ENCODE measurements around the gene PLXNB1. TPM values are rescaled to one million over a fixed set of nuclear protein-coding genes. Genes with fewer than 3 reads are reported as not detected.
A peak's percentile ranks its signal among the peaks of the same experiment; 100 is the strongest.
"Not testable (repeated sequence)": the region's sequence is repeated elsewhere in the genome, so short reads cannot be mapped to it uniquely, and the experiment has no call there.

Gene PLXNB1
- total RNA-seq, 4 donors from 2014 or later, result 150 to 455 (median 312) TPM

- Histone ChIP-seq H3K9me3 (no peaks in the 10 kb centered on the region), H3K4me3 (no peak overlapping the region), H3K36me3 (no peaks in the 10 kb centered on the region), H3K4me1 (peaks cover 0 to 14% (median 8%) of the 10 kb centered on the region in 4 donors), H3K27me3 (no peaks in the 10 kb centered on the region), H3K27ac (peak overlapping the region in 1 of 4 donors; percentile 77)
- no peak for DNase-seq
- TF ChIP-seq CTCF (IDR thresholded peaks at IDR 0.05) (no peak), POLR2A (IDR thresholded peaks at IDR 0.05) (no peak)
Observed at GRCh38 chr3:48476426-48477053, 46.7 kb upstream of the PLXNB1 start.

- Histone ChIP-seq H3K27me3 (no peaks in the 10 kb centered on the region), H3K4me1 (peaks cover 0 to 22% (median 17%) of the 10 kb centered on the region in 4 donors), H3K4me3 (no peak overlapping the region), H3K27ac (no peak overlapping the region), H3K9me3 (no peaks in the 10 kb centered on the region), H3K36me3 (no peaks in the 10 kb centered on the region)
- TF ChIP-seq POLR2A (IDR thresholded peaks at IDR 0.05), result no peak
- no peak for TF ChIP-seq CTCF (IDR thresholded peaks at IDR 0.05)
- DNase-seq, result no peak
Observed at GRCh38 chr3:48475188-48475587, 45.3 kb upstream of the PLXNB1 start.

- Histone ChIP-seq H3K9me3 (no peaks in the 10 kb centered on the region), H3K27ac (no peak overlapping the region), H3K36me3 (no peaks in the 10 kb centered on the region), H3K4me1 (peaks cover 0 to 28% (median 22%) of the 10 kb centered on the region in 4 donors), H3K27me3 (no peaks in the 10 kb centered on the region), H3K4me3 (no peak overlapping the region)
- TF ChIP-seq CTCF (IDR thresholded peaks at IDR 0.05) (no peak), POLR2A (IDR thresholded peaks at IDR 0.05) (no peak)
- no peak for DNase-seq
Observed at GRCh38 chr3:48474619-48475018, 44.7 kb upstream of the PLXNB1 start.

GRCh38 chr3:48474031-48474430 is 44.1 kb upstream of the PLXNB1 start:
- not testable (repeated sequence) for H3K36me3 ChIP-seq, H3K27me3 ChIP-seq, H3K4me3 ChIP-seq, H3K9me3 ChIP-seq, DNase-seq
- peaks cover 0 to 34% (median 25%) of the 10 kb centered on the region in 4 donors for H3K4me1 ChIP-seq
- peak overlapping the region in 2 of 4 donors; percentile 96 for H3K27ac ChIP-seq

GRCh38 chr3:48473617-48473952 is 43.7 kb upstream of the PLXNB1 start:
- Histone ChIP-seq H3K27me3 (no peaks in the 10 kb centered on the region), H3K9me3 (no peaks in the 10 kb centered on the region), H3K4me1 (peaks cover 0 to 38% (median 25%) of the 10 kb centered on the region in 4 donors), H3K36me3 (peaks cover 0 to 7% (median 0%) of the 10 kb centered on the region in 3 donors), H3K27ac (peak overlapping the region; percentile 90 to 96 (median 95)), H3K4me3 (no peak overlapping the region)
- no peak for TF ChIP-seq POLR2A (IDR thresholded peaks at IDR 0.05)
- peak in 1 of 6 experiments; percentile 1 for TF ChIP-seq CTCF (IDR thresholded peaks at IDR 0.05)
- DNase-seq, result no peak

GRCh38 chr3:48472923-48473616 is 43.2 kb upstream of the PLXNB1 start:
- TF ChIP-seq POLR2A (IDR thresholded peaks at IDR 0.05), result peak; percentile 27 to 71
- TF ChIP-seq CTCF (IDR thresholded peaks at IDR 0.05), result peak in 5 of 6 experiments; percentile 25 to 46 (median 43)
- Histone ChIP-seq H3K27ac (peak overlapping the region; percentile 90 to 96 (median 95)), H3K4me3 (peak overlapping the region; percentile 57 to 71 (median 60)), H3K4me1 (peaks cover 0 to 43% (median 28%) of the 10 kb centered on the region in 4 donors), H3K9me3 (no peaks in the 10 kb centered on the region), H3K27me3 (no peaks in the 10 kb centered on the region), H3K36me3 (peaks cover 0 to 12% (median 0%) of the 10 kb centered on the region in 3 donors)
- DNase-seq, result peak; percentile 94 to 99 (median 98)
